GM18907 (cell line): ENCODE results near the gene ZNF609.
A peak's percentile ranks its signal among the peaks of the same experiment; 100 is the strongest.
"Not testable (repeated sequence)": the region's sequence is repeated elsewhere in the genome, so short reads cannot be mapped to it uniquely, and the experiment has no call there.

Experiments used
- ATAC-seq: cut with Tn5 transposase; IDR thresholded peaks from one replicate; pipeline ENCODE4 v1.9.1; 2021; ENCODE audit warnings: mild to moderate bottlenecking, moderate library complexity; ENCODE audit not compliant: unreplicated experiment

The ZNF609 gene

GRCh38 chr15:64572856-64573255 is 112.5 kb downstream of the ZNF609 start:
- no peak for ATAC-seq

GRCh38 chr15:64574301-64575017 is 114.1 kb downstream of the ZNF609 start:
- ATAC-seq = no peak

GRCh38 chr15:64580696-64581407 is 120.5 kb downstream of the ZNF609 start:
- ATAC-seq = no peak

- ATAC-seq = no peak
These were observed 121.0 kb downstream of the ZNF609 start for GRCh38 chr15:64581408-64581761.

- ATAC-seq = no peak
These were observed 121.8 kb downstream of the ZNF609 start for GRCh38 chr15:64582202-64582601.

- no peak for ATAC-seq
These were observed 123.1 kb downstream of the ZNF609 start for GRCh38 chr15:64583519-64583918.

- ATAC-seq = no peak
These were observed 123.6 kb downstream of the ZNF609 start for GRCh38 chr15:64583983-64584382.

- no peak for ATAC-seq
These were observed 126.0 kb downstream of the ZNF609 start for GRCh38 chr15:64586259-64586870.

- no peak for ATAC-seq
These were observed 126.6 kb downstream of the ZNF609 start for GRCh38 chr15:64586984-64587383.

GRCh38 chr15:64589435-64590084 is 129.2 kb downstream of the ZNF609 start:
- no peak for ATAC-seq

- not testable (repeated sequence) for ATAC-seq
These were observed 132.5 kb downstream of the ZNF609 start for GRCh38 chr15:64592845-64593244.

- peak; percentile 61 for ATAC-seq
These were observed 136.5 kb downstream of the ZNF609 start for GRCh38 chr15:64596701-64597476.

- no peak for ATAC-seq
These were observed 137.1 kb downstream of the ZNF609 start for GRCh38 chr15:64597477-64597822.

- no peak for ATAC-seq
These were observed 138.8 kb downstream of the ZNF609 start for GRCh38 chr15:64599226-64599625.

- no peak for ATAC-seq
These were observed 139.3 kb downstream of the ZNF609 start for GRCh38 chr15:64599716-64600115.

- no peak for ATAC-seq
These were observed 140.4 kb downstream of the ZNF609 start for GRCh38 chr15:64600794-64601193.

GRCh38 chr15:64604319-64604718 is 143.9 kb downstream of the ZNF609 start:
- no peak for ATAC-seq

GRCh38 chr15:64607416-64607815 is 147.0 kb downstream of the ZNF609 start:
- ATAC-seq = not testable (repeated sequence)

GRCh38 chr15:64610257-64610919 is 150.0 kb downstream of the ZNF609 start:
- ATAC-seq = no peak

GRCh38 chr15:64611085-64611725 is 150.8 kb downstream of the ZNF609 start:
- ATAC-seq = no peak
